ENCODE results near the gene ADM2. TPM values are rescaled to one million over a fixed set of nuclear protein-coding genes. Genes with fewer than 3 reads are reported as not detected.

The ADM2 gene
- total and polyA plus RNA-seq, 2 of the 13 experiments (the other 11 are each of a cell fraction or from before 2014, with no cell fraction given) = 1.2 to 3.0 TPM

GRCh38 chr22:50529897-50530579, 48.7 kb downstream of the ADM2 start, which contains the start of gene TYMP (continued):
- TF ChIP-seq DPF2 (CRISPR knock-in tag; IDR thresholded peaks at IDR 0.05; ENCODE audit: borderline replicate concordance, low read depth) = no peak
- TF ChIP-seq HOMEZ (CRISPR knock-in tag; IDR thresholded peaks at IDR 0.05; ENCODE audit: low read depth) = no peak
- no peak for TF ChIP-seq ATF3 (CRISPR knock-in tag; IDR thresholded peaks at IDR 0.05)
- 0 out of 2 replicates have a peak, but pooled peaks have one; percentile 32 for TF ChIP-seq ARID5B (CRISPR knock-in tag; IDR thresholded peaks at IDR 0.05)
- peak; percentile 24 for TF ChIP-seq ZHX1 (CRISPR knock-in tag; IDR thresholded peaks at IDR 0.05; ENCODE audit: low read depth)
- TF ChIP-seq PAF1 (CRISPR knock-in tag; IDR thresholded peaks at IDR 0.05) = no peak
- TF ChIP-seq MBNL3 (CRISPR knock-in tag; conservative IDR thresholded peaks at IDR 0.05) = no peak
- TF ChIP-seq ZFAT (CRISPR knock-in tag; conservative IDR thresholded peaks at IDR 0.05) = 0 out of 2 replicates have a peak, but pooled peaks have one; percentile 35
- TF ChIP-seq THYN1 (CRISPR knock-in tag; IDR thresholded peaks at IDR 0.05; ENCODE audit: borderline replicate concordance, low read depth) = no peak
- no peak for TF ChIP-seq CREM (IDR thresholded peaks at IDR 0.05)
- TF ChIP-seq CREM (CRISPR knock-in tag; IDR thresholded peaks at IDR 0.05) = no peak
- TF ChIP-seq PHB2 (IDR thresholded peaks at IDR 0.05; ENCODE audit: partially characterized antibody) = no peak
- TF ChIP-seq ZNF740 (CRISPR knock-in tag; IDR thresholded peaks at IDR 0.05) = no peak; the same call in 1 of the 2 replicates
- TF ChIP-seq THAP11 (CRISPR knock-in tag; IDR thresholded peaks at IDR 0.05) = peak; percentile 60; the same call in 1 of the 2 replicates
- peak; percentile 66 for TF ChIP-seq ZNF430 (CRISPR knock-in tag; IDR thresholded peaks at IDR 0.05)
- no peak for TF ChIP-seq KDM1A (CRISPR knock-in tag; IDR thresholded peaks at IDR 0.05)
- peak; percentile 52; the same call in 1 of the 2 replicates for TF ChIP-seq HNF4G (IDR thresholded peaks at IDR 0.05; ENCODE audit: borderline replicate concordance, low read depth, low read length)
- TF ChIP-seq HNF4G (CRISPR knock-in tag; IDR thresholded peaks at IDR 0.05; ENCODE audit: borderline replicate concordance, low read depth) = no peak; the same call in 1 of the 2 replicates
- TF ChIP-seq PREB (CRISPR knock-in tag; IDR thresholded peaks at IDR 0.05) = peak; percentile 83; the same call in 1 of the 2 replicates

All from HepG2 (cell line).